ENCODE data around the gene SUGCT.

DNA sequence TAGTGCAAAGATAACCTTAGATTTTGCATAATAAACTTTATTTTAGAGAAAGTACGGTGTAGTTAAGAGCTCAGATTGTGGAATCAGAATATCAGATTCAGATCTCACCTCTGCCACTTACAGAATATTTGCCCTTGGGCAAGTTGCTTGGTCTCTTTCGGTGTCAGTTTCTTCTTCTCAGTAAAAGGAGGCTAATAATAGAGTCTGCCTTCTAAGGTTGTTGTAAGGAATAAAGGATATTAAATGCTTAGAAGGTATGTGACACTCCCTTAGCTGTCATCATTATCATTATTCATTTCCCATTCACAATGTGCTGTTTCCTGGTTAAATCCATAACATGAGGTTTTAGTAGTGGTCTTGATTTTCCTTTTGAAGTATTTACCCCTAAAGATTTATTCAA, 42.6 kb upstream of the SUGCT start:
- no peak for TF ChIP-seq POLR2A (IDR thresholded peaks at IDR 0.05)
- TF ChIP-seq, protein P1, sequence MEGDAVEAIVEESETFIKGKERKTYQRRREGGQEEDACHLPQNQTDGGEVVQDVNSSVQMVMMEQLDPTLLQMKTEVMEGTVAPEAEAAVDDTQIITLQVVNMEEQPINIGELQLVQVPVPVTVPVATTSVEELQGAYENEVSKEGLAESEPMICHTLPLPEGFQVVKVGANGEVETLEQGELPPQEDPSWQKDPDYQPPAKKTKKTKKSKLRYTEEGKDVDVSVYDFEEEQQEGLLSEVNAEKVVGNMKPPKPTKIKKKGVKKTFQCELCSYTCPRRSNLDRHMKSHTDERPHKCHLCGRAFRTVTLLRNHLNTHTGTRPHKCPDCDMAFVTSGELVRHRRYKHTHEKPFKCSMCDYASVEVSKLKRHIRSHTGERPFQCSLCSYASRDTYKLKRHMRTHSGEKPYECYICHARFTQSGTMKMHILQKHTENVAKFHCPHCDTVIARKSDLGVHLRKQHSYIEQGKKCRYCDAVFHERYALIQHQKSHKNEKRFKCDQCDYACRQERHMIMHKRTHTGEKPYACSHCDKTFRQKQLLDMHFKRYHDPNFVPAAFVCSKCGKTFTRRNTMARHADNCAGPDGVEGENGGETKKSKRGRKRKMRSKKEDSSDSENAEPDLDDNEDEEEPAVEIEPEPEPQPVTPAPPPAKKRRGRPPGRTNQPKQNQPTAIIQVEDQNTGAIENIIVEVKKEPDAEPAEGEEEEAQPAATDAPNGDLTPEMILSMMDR (IDR thresholded peaks at IDR 0.05), result no peak
